Stimulated activated CD4-positive, alpha-beta T cell treated with anti-CD3 and anti-CD28 coated beads, Interleukin-2, amount 100 ng/mL, for 48 hours (primary cell): ENCODE data around the gene TUB.

Experiments used
- DNase-seq, 2 donors: peaks; one replicate each; pipeline ENCODE4 v3.0.0-alpha.2; 2020

The TUB gene, protein sequence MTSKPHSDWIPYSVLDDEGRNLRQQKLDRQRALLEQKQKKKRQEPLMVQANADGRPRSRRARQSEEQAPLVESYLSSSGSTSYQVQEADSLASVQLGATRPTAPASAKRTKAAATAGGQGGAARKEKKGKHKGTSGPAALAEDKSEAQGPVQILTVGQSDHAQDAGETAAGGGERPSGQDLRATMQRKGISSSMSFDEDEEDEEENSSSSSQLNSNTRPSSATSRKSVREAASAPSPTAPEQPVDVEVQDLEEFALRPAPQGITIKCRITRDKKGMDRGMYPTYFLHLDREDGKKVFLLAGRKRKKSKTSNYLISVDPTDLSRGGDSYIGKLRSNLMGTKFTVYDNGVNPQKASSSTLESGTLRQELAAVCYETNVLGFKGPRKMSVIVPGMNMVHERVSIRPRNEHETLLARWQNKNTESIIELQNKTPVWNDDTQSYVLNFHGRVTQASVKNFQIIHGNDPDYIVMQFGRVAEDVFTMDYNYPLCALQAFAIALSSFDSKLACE

DNA sequence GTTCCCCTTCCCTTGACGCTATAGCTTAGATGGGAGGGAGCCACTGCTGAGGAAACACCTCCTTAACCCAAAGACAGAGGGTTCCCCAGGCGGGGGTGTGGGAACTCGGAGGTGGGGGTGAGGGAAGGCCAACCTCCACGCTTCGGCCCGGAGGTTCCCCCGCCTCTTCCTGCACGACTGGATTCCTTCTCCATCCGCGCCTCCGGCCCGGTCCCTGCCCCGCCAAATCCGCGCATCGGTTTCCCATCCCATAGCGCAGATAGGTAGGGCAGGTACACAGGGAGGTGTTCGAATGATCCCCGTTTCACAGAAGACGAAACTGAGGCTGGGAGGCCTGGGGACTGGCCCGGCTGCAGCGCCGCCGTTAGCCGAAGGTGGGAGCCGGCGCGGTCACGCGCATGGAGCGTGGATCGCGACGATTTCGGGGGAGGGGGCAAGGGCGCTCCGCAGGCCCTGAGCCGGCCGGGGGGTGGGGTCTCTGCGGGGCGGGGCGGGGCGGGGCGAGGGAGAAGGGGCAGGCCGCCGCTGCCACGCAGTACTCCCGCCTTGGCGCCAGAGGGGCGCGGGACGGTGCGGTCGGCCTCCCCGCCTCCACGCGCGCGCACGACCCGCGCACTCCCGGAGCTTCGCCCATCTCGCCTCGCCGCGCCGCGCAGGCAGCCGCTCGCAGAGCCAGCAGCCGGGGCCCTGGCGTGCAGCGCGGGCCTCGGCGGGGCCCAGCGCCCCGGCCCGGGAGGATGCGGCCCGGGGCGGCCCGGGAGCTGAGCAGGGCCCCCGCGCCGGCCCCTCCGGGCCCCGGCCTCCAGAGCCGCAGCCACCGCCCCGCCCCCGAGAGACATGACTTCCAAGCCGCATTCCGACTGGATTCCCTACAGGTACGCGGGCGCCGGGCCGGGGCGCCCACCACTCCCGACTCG, at the start of gene TUB:
TSS of gene TUB (plus strand) at position 538 of the 917 bp plus-strand sequence. CDS start at position 838, 300 bp downstream.
- DNase-seq: no peak

DNA sequence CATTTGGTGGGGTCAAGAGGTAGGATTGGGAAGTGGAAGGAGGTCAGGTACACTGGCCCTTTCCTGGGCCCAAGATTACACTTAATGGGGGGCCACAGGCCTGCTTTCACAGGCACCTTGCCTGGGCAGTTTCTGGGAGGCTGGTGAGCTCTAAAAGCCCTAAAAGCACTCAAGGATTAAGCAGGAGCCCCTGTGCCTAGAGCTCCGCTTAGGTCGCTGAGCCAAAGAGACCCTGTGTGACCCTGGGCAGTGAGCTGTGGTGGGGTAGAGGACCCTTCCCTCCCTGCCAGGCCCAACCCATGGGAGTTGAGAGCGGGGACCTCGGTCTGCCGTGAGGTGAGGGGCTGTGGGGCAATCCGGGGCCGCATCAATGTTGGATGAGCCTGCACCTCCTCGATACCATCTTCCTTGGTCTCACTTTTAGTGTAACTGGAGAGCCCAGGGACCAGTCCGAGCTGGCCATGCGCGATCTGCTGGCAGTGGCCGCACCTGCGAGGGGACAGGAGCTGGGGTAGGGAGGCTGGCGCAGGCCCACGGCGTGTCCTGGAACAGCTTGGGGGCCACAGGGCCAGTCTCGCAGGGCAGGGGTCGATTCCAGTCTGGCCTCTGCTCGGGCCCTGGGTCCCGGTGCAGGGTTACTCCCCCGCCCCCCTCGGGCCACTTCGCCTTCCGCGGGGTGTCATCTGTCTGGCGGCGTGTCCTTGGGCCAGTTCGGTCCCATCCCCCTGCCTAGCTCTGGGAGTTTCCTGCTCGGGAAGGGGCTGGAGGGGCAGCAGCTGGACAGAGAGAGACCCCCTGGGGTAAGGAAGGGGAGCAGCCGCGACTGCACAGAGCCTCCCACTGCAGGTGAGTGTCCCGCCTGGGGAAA, 49.5 kb upstream of the TUB start:
- no peak for DNase-seq

DNA sequence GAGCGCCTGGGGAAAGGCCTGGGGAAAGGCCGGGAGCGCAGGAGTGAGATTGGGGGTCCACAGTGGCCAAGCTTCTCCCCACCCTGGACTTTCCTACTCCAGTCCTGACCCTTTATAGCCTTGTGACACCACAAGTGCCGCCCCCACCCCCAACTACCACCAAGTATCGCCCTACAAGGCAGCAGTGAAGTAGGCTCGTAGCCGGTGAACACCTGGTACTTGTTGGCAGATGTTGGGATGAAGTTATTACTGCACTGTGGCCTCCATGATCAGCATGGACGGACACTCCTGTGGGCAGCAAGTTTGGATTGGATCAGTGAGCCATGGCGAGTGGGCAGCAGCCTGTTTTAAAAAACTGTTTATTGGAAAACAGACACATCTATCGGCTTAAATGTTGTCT, 48.9 kb upstream of the TUB start:
- no peak for DNase-seq

DNA sequence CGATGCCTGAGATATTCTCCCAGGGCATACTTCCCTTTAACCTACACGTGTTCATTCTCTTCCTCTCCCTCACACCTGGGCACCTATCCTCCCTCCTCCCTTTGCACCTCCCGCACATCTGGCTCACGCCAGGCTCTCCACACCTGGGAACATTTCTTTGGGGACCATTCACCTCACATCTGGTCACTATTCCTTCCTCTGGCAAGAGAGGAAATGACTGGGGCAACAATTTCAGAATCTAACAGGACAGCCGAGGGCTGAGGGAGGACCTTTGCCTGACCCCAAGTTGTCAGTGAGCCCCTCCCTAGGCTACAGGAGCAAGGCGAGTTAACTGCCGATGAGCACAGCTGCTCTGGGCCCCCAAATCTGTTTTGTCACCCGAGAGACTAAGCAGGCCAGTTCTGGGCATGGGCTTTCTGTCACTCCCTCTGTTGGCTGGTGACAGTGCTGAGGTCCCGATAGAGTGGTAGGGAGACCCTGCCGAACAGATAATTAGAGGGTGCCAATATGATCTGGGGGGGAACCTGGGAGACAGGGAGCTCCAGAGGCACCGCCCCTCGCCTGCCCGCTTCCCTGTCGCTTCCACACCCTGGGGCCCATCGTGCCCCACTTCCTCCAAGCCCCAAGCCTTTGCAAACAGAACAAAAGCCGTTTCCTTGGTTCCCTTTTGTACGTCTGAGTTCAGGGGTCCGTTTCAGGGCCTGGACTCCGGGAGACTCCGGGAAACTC, 48.3 kb upstream of the TUB start:
- no peak for DNase-seq

DNA sequence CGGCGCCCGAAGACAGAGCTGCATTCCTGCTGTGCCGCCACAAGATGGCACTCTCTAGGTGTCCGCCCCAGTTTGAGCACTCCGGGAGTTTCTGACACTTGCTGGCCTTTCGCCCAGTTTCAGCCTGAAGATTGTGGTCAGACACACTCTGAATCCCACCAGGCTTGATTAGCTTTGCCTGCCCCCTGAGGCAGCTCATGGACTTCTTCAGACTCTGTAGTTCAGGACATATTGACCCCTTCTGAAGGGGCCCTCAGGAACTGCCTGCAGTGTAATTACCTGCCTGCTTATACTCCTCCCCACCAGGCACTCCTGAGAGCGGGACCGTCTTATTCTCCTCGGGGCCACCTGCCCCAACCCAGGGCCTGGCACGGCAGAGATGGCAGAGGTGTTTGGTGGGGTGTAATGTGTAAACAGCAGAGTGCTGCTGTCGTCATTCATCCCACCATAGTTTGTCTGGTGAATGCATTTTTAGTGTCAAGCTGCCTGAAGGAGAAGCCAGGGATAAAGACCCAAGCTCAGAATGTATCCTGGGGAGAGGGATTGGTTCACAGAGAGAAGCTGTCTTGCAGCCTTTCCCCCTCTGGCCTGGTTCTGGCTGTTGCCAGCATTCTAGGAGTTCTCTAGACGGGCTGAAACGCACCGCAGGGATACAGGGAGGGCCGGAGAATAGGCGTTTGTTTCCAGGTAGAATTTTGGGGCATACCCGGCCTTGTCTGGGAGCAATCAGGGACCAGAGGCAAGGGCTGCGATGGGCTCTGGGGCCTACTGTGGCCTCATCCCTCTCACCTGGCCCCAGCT, 47.5 kb upstream of the TUB start:
- DNase-seq: peak; percentile 39 to 51

DNA sequence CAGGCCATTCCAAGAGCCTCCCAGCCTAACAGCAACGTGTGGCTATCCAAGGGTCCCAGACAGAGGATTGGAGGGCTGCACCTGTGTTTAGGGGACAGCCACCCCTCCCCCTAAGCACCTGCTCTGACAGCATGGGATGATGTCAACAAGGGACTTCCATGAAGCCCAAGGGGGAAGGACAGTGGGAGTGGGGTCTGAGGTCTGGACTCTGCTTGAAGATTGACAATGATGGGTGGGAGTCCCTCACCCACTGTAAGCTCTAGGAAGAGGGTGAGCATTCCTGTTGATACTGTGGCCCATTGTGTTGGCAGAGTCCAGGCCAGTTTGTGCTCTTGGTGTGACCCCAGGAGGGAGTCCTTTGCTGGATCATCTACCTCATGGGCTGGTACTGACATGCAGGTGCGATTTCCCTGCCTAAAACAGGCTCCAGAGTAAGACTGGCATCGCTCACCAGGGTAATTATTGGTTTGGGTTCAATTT, 46.9 kb upstream of the TUB start:
- no peak for DNase-seq

DNA sequence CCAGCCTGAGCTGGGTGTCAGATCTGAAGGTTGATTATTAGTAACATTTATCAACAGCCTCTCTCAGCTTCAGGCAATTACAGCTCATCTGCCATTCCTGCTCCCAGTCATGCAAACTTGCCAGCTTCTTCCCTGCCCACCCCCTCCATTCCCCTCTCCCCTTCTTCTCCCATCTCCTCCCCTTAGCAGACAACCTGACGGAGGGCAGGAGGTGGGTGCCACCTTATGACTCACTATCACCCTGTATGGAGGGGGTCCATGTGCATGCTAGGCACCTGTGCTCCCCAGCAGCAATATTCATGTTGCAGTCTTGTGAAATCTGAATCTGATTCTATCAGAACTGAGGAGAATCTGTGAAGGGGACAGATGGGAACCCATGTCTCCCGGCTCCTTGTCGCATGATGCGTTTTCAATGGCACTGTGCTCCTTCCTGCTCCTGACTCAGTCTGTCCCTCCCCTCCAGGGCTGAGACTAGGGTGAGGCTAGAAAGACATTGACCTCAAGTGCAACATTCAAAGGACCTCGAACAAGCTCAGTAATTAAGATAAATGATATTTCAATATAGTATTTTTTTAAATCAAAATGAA, 46.3 kb upstream of the TUB start:
- no peak for DNase-seq

DNA sequence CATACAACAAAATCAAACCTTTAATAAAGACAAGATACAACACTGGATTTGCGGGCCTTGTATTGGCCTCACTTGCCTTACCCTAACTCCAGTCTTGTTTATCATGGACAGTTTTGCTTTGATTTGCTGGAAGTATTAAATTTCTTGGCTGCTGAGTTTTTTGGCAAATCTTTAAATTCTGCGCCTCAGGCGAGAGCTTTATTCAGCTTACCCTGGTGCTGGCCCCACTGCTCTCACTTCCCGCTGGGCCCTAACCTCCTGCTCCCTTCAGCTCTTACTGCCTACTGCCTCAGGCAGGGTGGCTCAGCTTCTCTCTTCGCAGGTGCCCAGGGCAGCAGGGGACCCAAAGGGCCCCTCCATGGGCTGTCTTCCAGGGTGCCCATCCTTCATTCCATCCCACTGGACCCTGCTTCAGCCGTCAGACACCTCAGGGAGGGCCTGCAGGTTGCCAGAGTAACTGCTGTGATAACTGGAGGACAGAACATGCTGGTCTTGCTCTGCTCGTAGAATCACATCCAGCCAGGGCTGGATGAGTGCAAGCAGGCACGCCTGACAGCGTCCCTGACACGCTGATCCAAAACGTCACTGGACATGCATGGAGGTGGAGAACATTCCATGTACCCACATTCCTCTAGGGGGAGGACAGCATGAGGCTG, 45.7 kb upstream of the TUB start:
- no peak for DNase-seq

DNA sequence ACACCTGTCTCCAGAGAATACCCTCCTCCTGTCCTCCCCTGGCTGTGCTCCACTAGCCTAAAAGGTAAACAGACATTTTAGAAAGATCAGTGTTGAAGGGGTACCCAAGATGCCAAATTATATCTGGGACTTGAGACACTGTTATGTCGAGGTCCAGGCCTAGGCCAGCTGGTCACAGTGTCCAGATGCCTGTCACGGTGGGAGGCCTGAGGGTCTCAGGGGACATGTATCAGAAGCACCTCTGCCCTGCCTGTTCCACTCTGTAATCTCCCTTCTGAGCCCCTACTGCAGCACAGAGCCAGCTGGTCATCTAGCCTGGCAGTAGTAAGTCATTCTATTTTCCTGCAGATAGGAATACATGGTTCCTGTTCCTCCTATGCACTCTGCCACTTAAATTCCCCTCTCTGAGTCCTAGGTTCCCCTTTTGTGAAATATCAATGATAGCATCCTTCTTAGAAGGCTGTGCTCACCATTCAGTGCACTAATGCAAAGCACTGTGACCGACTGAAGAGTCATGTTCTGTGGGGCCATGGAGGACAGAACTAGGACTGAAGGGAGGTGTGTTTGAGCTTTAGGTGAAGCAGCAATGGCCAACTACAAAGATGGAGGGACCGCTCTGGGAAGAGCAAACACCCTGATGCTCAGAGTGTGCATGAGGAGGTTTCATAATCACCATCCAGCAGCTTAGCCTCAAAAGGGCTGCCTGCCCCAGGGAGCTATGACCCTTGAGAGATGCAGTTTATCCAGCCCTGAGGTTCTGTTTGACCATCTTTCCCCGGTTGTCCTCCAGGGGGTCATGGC, 44.8 kb upstream of the TUB start:
- no peak for DNase-seq

DNA sequence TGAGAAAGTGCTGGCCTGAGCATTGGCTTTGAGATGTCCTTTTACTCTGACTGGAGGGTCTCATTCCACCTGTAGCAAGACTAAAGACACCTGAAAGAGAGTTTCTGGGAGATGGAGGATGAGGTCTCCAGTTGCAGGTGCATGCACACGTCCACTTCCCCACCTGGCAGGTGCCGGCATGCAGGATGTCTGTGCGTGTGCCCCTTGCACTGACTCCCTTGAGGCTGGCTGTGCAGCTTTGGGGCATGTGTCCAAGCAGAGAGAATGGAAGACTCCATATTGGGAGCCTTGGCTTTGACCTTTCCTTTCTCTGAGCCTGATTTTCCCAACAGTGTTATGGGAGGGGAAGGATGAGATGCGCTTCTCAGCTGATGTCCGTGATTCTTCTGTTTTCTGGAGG, 44.0 kb upstream of the TUB start:
- DNase-seq: no peak

DNA sequence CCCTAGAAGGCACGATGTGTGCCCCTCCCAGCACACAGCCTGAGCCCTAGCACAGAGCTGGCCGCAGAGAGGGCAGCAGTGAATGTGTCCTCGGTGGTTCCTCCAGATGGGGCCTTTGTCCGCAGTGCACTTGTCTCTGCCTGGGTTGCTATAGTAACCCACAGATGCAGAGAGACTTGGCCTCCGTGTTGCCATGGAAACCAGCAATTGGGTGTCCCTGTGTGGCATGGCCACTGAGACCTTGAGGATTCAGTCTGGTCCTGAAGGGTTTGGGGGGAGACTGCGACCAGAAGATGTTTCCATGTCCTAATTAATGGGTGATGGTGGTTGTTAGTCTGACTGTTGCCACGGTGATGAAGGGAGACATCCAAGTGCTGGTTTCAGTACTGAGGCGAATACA, 42.6 kb upstream of the TUB start:
- no peak for DNase-seq

DNA sequence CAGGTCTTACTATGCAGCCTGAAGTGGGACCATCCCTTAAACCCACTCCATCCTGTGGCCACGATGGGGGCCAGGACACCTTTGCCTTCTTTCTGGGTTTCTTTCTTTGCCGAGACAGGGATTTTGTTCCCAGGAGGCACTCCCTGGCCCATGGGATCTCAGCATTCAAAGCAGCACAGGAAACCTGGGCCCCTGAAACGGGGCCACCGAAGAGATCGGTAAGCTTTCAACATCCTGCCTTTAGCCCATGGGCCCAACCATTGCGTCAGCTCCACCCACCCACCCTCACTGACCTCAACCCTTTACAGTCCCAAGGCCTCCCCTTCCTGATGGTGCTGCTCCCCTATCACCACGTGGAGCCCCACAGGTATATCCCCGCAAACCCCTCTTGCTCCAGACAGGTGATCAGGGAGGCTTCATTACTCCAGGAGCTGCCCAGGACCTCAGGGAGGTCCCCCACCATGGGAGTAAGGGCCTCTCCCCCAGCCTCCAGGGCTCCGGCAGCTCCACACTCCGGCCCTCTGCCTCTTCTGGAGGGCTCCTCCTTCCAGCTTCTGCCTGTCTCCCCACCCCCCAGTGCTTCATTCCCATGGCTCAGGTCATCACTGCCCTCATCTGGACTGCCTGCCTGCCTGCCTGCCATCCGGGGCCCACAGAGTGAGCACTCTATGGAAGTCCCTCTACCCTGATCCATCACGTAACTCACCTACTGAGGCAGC, 42.0 kb upstream of the TUB start:
- no peak for DNase-seq

DNA sequence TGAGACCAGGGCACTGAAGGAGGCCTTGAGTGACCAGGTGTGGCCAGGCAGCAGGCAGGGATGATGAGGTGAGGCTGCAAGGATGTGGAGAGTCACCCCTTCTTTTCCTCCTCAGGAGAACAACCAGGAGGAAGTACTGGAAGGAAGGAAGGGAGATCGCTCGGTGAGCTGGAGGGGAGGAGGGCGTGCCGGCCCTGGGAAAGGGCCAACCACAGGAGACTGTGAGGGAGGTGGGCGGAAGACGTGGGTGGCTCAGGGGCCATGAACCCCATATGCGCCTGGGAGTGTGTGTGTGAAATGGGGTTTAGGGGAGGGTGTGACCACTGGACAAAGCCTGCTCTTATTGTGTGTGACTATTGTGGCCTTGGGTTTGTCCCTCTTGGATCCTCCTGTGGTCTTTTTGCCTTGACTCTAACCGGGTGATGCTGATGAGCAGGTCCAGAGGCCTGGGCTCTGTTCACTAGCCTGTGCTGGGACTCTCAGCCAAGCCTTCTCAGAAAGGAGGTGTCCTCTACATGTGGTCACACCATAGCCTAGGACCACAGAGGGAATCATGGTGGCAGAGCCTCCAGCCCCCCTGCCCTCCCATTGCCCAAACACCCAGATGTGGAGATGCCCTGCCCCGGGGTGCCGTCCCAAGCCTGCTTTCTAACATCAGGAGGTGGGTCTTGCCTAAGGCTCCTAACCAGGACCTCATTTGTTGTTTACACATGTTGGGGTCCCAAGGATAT, 41.3 kb upstream of the TUB start:
- DNase-seq: no peak

DNA sequence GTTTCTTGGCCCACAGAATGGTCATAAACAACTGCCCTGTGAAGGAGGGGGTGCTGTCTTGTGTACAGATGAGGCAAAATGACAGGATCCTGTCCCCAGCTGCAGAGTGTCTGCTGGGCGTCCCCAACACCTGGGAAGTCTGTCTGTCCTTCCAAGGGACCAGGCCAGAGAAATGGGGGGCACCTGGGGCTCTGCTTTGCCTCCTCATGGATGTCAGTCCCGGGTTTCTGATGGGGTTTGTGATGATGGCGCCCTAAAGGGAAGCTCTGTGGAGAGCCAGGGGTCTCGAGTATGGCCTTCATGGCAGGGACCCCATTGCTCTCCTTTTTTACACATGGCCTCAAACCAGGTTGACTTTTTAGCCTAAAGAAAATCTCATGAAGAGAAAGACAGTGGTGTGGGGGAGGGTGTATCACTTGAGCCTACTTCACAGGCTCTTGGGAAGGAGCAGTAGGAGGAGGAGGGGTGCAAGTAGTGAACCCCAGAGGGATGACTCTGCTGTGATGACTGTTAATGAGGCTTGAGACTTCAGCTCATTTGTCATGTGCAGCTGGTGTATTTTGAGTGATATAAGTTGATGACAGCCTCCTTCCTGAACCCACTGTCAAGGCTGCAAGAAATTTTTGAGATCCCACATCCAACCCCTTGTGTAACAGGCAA, 40.6 kb upstream of the TUB start:
- no peak for DNase-seq

DNA sequence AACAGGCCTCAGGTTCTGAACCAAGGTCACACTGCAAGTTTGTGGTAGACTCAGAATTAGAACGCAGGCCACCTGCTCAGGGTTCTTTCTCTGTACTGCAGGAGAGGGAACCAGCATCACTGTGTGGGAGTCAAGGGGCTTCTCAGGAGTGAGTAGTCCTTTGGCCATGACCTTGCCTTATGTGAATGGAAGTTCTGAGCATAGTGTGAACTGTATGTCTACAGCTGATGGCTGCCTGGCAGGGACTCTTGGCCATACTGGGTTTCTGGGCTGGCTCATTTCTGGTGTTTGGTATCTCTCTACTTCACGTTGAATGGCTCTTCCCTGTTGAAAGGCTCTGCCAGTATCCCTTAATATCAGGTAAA, 40.1 kb upstream of the TUB start:
- DNase-seq: no peak

DNA sequence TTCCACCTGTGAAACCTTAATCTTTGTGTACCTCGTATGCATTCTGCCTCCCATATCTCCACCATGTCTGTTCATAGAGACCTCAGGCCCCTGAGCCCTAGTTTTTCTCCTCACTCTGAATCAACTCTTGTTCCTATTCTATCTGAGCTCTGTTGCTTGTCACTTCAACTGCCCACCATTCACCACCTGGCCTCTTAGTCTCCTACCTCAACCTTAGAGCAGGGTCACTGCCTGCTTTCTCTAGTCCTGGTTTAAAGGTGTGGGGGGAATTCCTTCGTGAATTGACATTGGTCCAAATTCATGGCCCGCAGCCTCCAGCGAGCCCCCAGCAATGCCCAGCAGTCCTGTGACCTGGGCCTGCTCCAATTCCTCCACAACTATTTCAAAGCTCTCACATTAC, 39.4 kb upstream of the TUB start:
- no peak for DNase-seq

DNA sequence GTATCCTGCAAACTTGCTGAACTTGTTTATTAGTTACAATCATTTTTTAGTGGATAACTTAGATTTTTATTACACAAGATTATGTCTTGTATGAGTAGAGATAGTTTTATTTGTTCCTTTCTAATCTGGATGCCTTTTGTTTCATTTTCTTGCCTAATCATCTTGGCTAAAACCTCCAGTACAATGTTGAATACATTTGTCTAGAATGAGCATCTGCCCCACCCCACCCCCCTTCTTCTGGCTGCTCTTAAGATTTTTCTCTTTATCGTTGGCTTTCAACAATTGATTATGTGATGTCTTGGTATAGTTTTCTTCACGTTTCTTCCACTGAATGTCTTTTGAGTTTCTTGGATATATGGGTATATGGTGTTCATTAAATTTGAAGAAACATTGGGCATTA, 37.3 kb upstream of the TUB start:
- no peak for DNase-seq
